Testis (tissue), 2 donors: Measurements from ENCODE around the gene RGSL1.

Experiments
- CTCF ChIP-seq, 3 experiments: fragments of 450-650 bp in 2 of 3; fragments of 200-600 bp in 1 of 3; sonication (generic) in 1 of 3; IDR thresholded peaks; one replicate each; pipeline ENCODE4 v1.5.1; 2016 to 2019; ENCODE audit warnings: antibody characterized with exemption in 3 of 3, mild to moderate bottlenecking in 2 of 3, moderate library complexity in 1 of 3
- POLR2A ChIP-seq: fragments of 450-650 bp; IDR thresholded peaks from one replicate; pipeline ENCODE4 v1.6.1; 2017; ENCODE audit warnings: antibody characterized with exemption, mild to moderate bottlenecking, moderate library complexity

- TF ChIP-seq POLR2A (no peak), CTCF (IDR thresholded peaks at IDR 0.05) (no peak)
Measured at GRCh38 chr1:182410138-182410537, 39.8 kb upstream of the RGSL1 start.
